GM12878 (cell line): ENCODE measurements around the gene SLC3A2. TPM values are rescaled to one million over a fixed set of nuclear protein-coding genes. Genes with fewer than 3 reads are reported as not detected.
A peak's percentile ranks its signal among the peaks of the same experiment; 100 is the strongest.

Experiments used
- ATF7 ChIP-seq: fragments of 450-650 bp; IDR thresholded peaks from 2 replicates; pipeline ENCODE4 v1.6.1; 2016; ENCODE audit warnings: low read depth, mild to moderate bottlenecking
- BCL3 ChIP-seq: IDR thresholded peaks from 2 replicates; pipeline ENCODE4 v1.6.1; 2011; ENCODE audit warnings: borderline replicate concordance, low read depth, mild to moderate bottlenecking, moderate library complexity, low read length; ENCODE audit not compliant: insufficient read depth, poor library complexity, severe bottlenecking
- BCLAF1 ChIP-seq: fragments of 450-650 bp; IDR thresholded peaks from 2 replicates; pipeline ENCODE4 v1.6.1; 2017; ENCODE audit warnings: antibody characterized with exemption, mild to moderate bottlenecking, moderate library complexity
- DPF2 ChIP-seq: fragments of 450-650 bp; IDR thresholded peaks from 2 replicates; pipeline ENCODE4 v1.6.1; 2017; ENCODE audit warnings: mild to moderate bottlenecking
- ESRRA ChIP-seq: IDR thresholded peaks from 2 replicates; pipeline ENCODE4 v1.6.1; 2012; ENCODE audit warnings: mild to moderate bottlenecking, low read length, improper control_type of control experiment
- FOXK2 ChIP-seq: fragments of 450-650 bp; IDR thresholded peaks from 2 replicates; pipeline ENCODE4 v1.6.1; 2017; ENCODE audit warnings: mild to moderate bottlenecking, moderate library complexity
- GABPA ChIP-seq: IDR thresholded peaks from 2 replicates; pipeline ENCODE4 v1.6.1; 2014; ENCODE audit warnings: antibody characterized with exemption, low read depth, mild to moderate bottlenecking, inconsistent platforms
- HCFC1 ChIP-seq: fragments of 150-350 bp; IDR thresholded peaks from 2 replicates; pipeline ENCODE4 v1.6.1; 2014; ENCODE audit warnings: low read length
- KDM1A ChIP-seq: fragments of 200-600 bp; sonication (generic); IDR thresholded peaks from 2 replicates; pipeline ENCODE4 v1.6.1; 2016; ENCODE audit warnings: borderline replicate concordance
- MEF2B ChIP-seq: fragments of 450-650 bp; IDR thresholded peaks from 2 replicates; pipeline ENCODE4 v1.6.1; 2018; ENCODE audit warnings: mild to moderate bottlenecking, moderate library complexity; ENCODE audit not compliant: partially characterized antibody, poor library complexity, severe bottlenecking
- NR2C1 ChIP-seq: fragments of 450-650 bp; IDR thresholded peaks from 2 replicates; pipeline ENCODE4 v1.6.1; 2017; ENCODE audit warnings: antibody characterized with exemption, mild to moderate bottlenecking, moderate library complexity
- PBX3 ChIP-seq: IDR thresholded peaks from 2 replicates; pipeline ENCODE4 v1.6.1; 2011; ENCODE audit warnings: mild to moderate bottlenecking, low read depth, low read length, moderate library complexity; ENCODE audit not compliant: insufficient replicate concordance
- POU2F2 ChIP-seq: IDR thresholded peaks from 3 replicates; pipeline ENCODE4 v1.6.1; 2011; ENCODE audit warnings: low read depth, mild to moderate bottlenecking, low read length, borderline replicate concordance
- RAD51 ChIP-seq: fragments of 450-650 bp; IDR thresholded peaks from 2 replicates; pipeline ENCODE4 v1.6.1; 2016; ENCODE audit warnings: moderate library complexity, mild to moderate bottlenecking, inconsistent platforms
- RELA ChIP-seq: fragments of 450-650 bp; IDR thresholded peaks from 2 replicates; pipeline ENCODE4 v1.8.0; 2014; ENCODE audit warnings: borderline replicate concordance; ENCODE audit not compliant: partially characterized antibody
- RFX5 ChIP-seq: IDR thresholded peaks from 2 replicates; pipeline ENCODE4 v1.6.1; 2011; ENCODE audit warnings: low read depth, low read length, improper control_type of control experiment
- SPI1 ChIP-seq: IDR thresholded peaks from 2 replicates; pipeline ENCODE4 v1.6.1; 2011; ENCODE audit warnings: low read depth, mild to moderate bottlenecking, low read length, moderate library complexity, borderline replicate concordance; ENCODE audit not compliant: insufficient read depth
- SREBF2 ChIP-seq: IDR thresholded peaks from 2 replicates; pipeline ENCODE4 v1.6.1; 2012; ENCODE audit warnings: mild to moderate bottlenecking, low read length
- STAT1 ChIP-seq: fragments of 450-650 bp; conservative IDR thresholded peaks from 2 replicates; pipeline ENCODE4 v1.6.1; 2014; ENCODE audit warnings: antibody characterized with exemption, mild to moderate bottlenecking
- SUPT20H ChIP-seq: IDR thresholded peaks from 2 replicates; pipeline ENCODE4 v1.6.1; 2011; ENCODE audit warnings: low read depth, mild to moderate bottlenecking, low read length, moderate library complexity, borderline replicate concordance; ENCODE audit not compliant: control insufficient read depth
- TCF3 ChIP-seq: IDR thresholded peaks from 2 replicates; pipeline ENCODE4 v1.6.1; 2012; ENCODE audit warnings: low read depth, mild to moderate bottlenecking, low read length, borderline replicate concordance; ENCODE audit not compliant: insufficient read depth
- YBX1 ChIP-seq: fragments of 450-650 bp; IDR thresholded peaks from 2 replicates; pipeline ENCODE4 v1.6.1; 2016; ENCODE audit warnings: antibody characterized with exemption
- ZBTB33 ChIP-seq: fragments of 450-650 bp; IDR thresholded peaks from 2 replicates; pipeline ENCODE4 v1.6.1; 2017; ENCODE audit warnings: mild to moderate bottlenecking
- polyA plus RNA-seq, 11 experiments: library from polyadenylated mRNA; depleted of rRNA in 4 of 11; unstranded in 6 of 11; stranded (reverse) in 5 of 11; fragments of >200 nt; fragmentation: Nextera tagmentation in 4 of 11; fragmentation: Illumina TruSeq in 1 of 11; extraction: Ambion mirVana in 4 of 11; extraction: Trizol in 1 of 11; gene quantifications; 1 replicate in 1 of 11; 2 replicates in 10 of 11; pipeline versions ENCODE4 v1.2.1 to v1.2.3, GENCODE V29; 2011 to 2016; ENCODE audit warnings: inconsistent platforms in 2 of 11, missing spikeins in 2 of 11, low read depth in 1 of 11
- total RNA-seq, 4 experiments: library from RNA; depleted of rRNA in 3 of 4; stranded (reverse); fragments of >200 nt in 3 of 4; fragmentation: Illumina TruSeq in 1 of 4; extraction: Trizol in 1 of 4; gene quantifications; 2 replicates each; pipeline versions ENCODE4 v1.2.1 to v1.2.3, GENCODE V29; 2013 to 2021

The SLC3A2 gene
- total and polyA plus RNA-seq, 10 of the 15 experiments (the other 5 are each of a cell fraction or from before 2014, with no cell fraction given), result 6.9 to 158 (median 106) TPM

- TF ChIP-seq ZBTB33, result no peak
- 0 out of 2 replicates have a peak, but pooled peaks have one; percentile 41 for TF ChIP-seq ESRRA
- TF ChIP-seq FOXK2, result peak; percentile 85
- TF ChIP-seq BCLAF1, result no peak
- peak; percentile 43; the same call in 1 of the 3 replicates for TF ChIP-seq POU2F2
- peak; percentile 92 for TF ChIP-seq ATF7
- peak; percentile 5 for TF ChIP-seq MEF2B
- no peak for TF ChIP-seq KDM1A
- TF ChIP-seq HCFC1, result peak; percentile 11; the same call in 1 of the 2 replicates
- peak; percentile 59 for TF ChIP-seq RAD51
- no peak for TF ChIP-seq SREBF2
- TF ChIP-seq RFX5, result peak; percentile 65; the same call in 1 of the 2 replicates
- peak; percentile 1 for TF ChIP-seq BCL3
- peak; percentile 64 for TF ChIP-seq SPI1
- no peak for TF ChIP-seq SUPT20H
- peak; percentile 59 for TF ChIP-seq NR2C1
- 0 out of 2 replicates have a peak, but pooled peaks have one; percentile 24 for TF ChIP-seq TCF3
- TF ChIP-seq YBX1, result no peak
- peak; percentile 52 for TF ChIP-seq RELA
- peak; percentile 98 for TF ChIP-seq PBX3
- peak; percentile 41; the same call in 1 of the 2 replicates for TF ChIP-seq STAT1
- TF ChIP-seq DPF2, result peak; percentile 98
- TF ChIP-seq GABPA, result peak; percentile 95
Measured at GRCh38 chr11:62831520-62832335, 49.0 kb upstream of the SLC3A2 start, which contains the start of gene STX5 (continued).
